Effector CD4-positive, alpha-beta T cell (primary cell): ENCODE measurements around the gene SPRY4.
"Not testable (repeated sequence)": the region's sequence is repeated elsewhere in the genome, so short reads cannot be mapped to it uniquely, and the experiment has no call there.

Experiments
- DNase-seq: peaks from one replicate; pipeline ENCODE4 v3.0.0-alpha.2; 2020

The SPRY4 gene

DNA sequence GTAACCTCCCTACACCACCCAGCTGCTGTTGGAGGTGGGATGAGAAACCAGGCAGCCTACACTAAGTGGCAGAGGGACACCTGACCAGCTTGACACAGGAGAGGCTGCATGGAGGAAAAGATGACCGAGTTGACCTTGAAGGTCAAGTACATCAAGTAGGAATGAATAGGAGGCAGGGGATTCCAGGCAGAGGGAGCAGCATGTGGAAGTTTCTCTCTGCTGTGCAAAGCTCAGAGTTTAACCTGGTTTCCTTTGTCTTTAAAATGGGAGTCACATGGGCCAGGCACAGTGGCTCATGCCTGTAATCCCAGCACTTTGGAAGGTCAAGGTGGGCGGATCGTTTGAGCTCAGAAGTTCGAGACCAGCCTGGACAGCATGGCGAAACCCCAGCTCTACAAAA, 32.6 kb downstream of the SPRY4 start:
- no peak for DNase-seq

- no peak for DNase-seq
Observed at GRCh38 chr5:142290577-142291299, 34.1 kb downstream of the SPRY4 start.

DNA sequence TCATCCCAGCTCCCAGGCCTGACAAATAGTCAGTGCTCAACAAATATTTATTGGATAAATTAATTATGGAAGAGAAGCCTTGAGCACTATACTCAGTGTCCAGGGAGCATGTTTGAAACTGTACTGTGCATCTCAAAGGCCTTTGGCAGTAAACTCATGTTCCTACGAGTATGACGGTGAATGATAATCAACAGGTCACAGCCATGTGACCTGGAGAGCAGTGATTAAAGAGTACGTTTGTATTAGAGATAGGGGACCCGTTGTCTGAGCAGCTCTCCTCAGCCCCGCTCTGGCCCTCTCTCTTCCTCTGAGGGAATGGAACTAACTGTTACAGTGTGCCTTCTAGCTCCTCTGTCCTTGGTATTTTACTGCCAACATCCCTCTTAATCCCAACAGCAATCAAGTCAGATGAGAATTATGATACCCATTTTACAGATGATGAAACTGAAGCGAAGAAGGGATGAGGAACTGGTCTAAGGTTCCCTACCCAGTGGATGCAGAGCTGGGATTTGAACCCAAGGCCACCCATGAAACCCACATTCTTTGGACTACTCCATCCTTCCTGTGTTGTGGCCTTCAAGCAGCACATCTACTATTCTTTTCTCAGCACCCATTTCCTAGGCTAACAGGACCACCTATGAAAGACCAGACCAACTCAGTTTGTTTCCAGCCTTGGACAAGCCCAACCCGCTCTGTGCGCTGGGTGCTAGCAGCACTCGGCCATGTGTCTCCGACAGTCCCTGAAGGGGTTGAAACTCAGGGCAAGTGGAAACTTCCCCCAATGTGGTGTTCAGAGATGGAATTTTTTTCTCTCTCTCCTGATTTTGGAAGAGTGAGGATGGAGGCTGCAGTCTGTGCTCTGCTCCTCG, 34.9 kb downstream of the SPRY4 start:
- no peak for DNase-seq

DNA sequence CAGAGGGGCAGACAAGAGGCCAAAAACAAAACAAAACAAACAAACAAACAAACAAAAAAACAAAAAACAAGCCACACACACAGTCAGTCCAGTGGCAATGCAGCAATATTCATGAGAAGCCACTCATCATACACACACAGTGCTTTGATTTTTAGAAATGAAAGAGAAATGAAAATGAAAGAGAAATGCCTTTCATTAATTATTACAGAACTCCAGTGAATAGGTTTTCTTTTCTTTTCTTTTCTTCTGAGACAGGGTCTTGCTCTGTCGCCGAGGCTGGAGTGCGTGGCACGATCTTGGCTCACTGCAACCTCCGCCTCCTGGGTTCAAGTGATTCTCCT, 36.9 kb downstream of the SPRY4 start:
- DNase-seq: no peak

GRCh38 chr5:142287096-142287972, 37.5 kb downstream of the SPRY4 start:
- DNase-seq: no peak

DNA sequence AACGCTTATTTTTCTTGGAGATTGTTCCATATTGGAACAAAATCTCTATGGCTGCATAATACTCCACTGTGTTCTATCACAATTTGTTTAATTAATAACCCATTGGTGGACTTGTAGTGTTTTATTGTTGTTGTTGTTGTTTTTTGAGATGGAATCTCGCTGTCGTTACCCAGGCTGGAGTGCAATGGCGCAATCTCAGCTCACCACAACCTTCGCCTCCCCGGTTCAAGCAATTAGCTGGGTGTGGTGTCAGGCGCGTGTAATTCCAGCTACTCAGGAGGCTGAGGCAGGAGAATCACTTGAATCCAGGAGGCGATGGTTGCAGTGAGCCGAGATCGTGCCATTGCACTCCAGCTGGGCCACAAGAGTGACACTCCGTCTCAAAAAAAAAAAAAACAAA, 38.7 kb downstream of the SPRY4 start:
- DNase-seq: no peak

GRCh38 chr5:142283304-142283703, 41.5 kb downstream of the SPRY4 start:
- no peak for DNase-seq

DNA sequence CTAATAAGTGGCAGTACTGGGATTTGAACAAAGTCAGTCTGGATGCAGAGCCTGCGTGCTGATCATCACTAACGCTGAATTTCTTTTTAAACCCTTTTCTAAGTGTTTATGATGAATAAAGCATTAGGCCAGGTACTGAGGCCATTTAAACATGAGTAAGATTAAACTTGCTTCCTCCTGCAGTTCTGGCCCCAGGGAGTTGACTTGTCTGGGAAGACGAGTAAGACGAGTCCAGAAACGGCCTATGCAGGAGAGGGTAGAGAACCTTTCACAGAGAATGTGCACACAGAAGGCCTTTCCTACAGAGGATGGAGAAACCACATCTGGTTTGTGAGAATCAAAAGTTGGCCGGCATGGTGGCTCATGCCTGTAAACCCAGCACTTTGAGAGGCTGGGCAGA, 42.9 kb downstream of the SPRY4 start:
- no peak for DNase-seq

GRCh38 chr5:142281008-142281367, 43.8 kb downstream of the SPRY4 start:
- DNase-seq: no peak

GRCh38 chr5:142280066-142281007, 44.5 kb downstream of the SPRY4 start:
- DNase-seq: no peak

DNA sequence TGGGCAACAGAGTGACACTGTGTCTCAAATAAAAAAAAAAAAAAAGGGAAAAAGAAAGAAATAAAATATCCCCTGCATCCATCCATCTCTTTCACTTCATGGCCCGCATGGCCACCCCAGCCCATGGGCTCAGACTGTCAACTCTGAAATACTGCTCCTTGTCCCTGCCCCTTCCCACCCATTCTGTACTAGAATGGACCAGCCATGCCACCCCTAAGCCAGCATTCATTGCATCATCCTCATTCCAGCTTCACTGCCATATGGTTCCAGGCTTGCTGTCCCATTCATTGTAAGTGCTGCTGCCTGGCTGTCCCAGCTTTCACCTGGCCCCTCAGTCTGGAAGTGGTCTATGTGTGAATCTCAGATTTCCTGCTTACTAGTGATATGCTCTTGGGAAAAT, 46.2 kb downstream of the SPRY4 start:
- no peak for DNase-seq

- no peak for DNase-seq
Observed at GRCh38 chr5:142277796-142278195, 47.0 kb downstream of the SPRY4 start.

- no peak for DNase-seq
Observed at GRCh38 chr5:142276517-142276916, 48.3 kb downstream of the SPRY4 start.

GRCh38 chr5:142275496-142275895, 49.3 kb downstream of the SPRY4 start:
- DNase-seq: no peak

DNA sequence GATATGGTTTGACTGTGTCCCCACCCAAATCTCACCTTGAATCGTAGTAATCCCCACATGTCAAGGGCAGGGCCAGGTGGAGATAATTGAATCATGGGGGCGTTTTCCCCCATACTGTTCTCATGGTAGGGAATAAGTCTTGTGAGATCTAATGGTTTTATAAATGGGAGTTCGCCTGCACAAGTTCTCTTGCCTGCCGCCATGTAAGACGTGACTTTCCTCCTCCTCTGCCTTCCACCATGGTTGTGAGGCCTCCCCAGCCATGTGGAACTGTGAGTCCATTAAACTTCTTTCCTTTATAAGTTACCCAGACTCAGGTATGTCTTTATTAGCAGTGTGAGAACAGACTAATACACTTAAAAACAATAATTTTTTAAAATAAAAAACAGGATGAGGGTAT, 52.2 kb downstream of the SPRY4 start:
- DNase-seq: not testable (repeated sequence)

GRCh38 chr5:142264084-142264483, 60.7 kb downstream of the SPRY4 start:
- DNase-seq: not testable (repeated sequence)

- DNase-seq: no peak
Observed at GRCh38 chr5:142263346-142263745, 61.5 kb downstream of the SPRY4 start.

GRCh38 chr5:142262683-142263082, 62.1 kb downstream of the SPRY4 start:
- DNase-seq: no peak
